ENCODE measurements around the gene TRIM54.
"Not testable (repeated sequence)": the region's sequence is repeated elsewhere in the genome, so short reads cannot be mapped to it uniquely, and the experiment has no call there.

The TRIM54 gene

DNA sequence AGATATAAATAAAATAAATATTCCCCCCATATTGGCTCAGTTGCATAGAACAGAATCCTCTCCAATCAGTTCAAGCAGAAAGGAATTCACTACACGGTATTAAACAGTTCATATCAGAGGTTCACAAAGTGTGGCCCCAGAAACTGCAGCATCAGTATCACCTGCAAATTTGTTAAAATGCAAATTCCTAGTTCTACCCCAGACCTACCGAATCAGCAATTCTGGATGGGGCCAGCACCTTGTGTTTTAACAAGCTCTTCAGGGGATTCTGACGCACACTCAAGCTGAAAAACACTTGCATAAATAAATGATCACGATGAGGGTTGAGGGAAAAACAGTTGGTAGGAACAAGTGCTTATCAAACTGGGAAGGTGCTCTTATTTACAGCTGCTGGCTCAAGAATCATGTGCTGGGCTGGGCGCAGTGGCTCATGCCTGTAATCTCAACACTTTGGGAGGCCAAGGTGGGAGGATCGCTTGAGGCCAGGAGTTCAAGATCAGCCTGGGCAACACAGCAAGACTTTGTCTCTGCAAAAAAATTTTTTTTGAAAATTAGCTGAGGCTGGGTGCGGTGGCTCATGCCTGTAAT lies 68.0 kb downstream of the TRIM54 start:
- no peak for TF ChIP-seq CTCF (IDR thresholded peaks at IDR 0.05; ENCODE audit: insufficient read depth, missing control alignments)
- DNase-seq (ENCODE audit: insufficient read length, low spot score) (no peak), FAIRE-seq (no peak)

- TF ChIP-seq CTCF (IDR thresholded peaks at IDR 0.05; ENCODE audit: insufficient read depth, missing control alignments): no peak
- DNase-seq (ENCODE audit: insufficient read length, low spot score) (no peak), FAIRE-seq (no peak)
Measured at GRCh38 chr2:27351802-27352598, 69.8 kb downstream of the TRIM54 start.

DNA sequence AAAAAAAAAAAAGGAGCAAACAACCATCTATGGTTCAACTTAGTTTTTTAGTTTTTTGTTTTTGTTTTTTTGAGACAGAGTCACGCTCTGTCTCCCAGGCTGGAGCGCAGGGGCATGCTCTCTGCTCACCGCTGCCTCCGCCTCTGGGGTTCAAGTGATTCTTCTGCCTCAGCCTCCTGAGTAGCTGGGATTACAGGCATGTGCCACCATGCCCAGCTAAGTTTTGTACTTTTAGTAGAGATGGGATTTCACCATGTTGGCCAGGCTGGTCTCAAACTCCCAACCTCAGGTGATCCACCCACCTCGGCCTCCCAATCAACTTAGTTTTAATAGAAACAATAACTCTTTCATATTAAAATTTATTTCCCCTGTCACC lies 71.1 kb downstream of the TRIM54 start:
- DNase-seq (ENCODE audit: insufficient read length, low spot score): not testable (repeated sequence)

GRCh38 chr2:27353762-27354596 lies 71.8 kb downstream of the TRIM54 start:
- TF ChIP-seq CTCF (IDR thresholded peaks at IDR 0.05; ENCODE audit: insufficient read depth, missing control alignments): no peak
- FAIRE-seq (no peak), DNase-seq (ENCODE audit: insufficient read length, low spot score) (no peak)

More for the DNA sequence above, 71.1 kb downstream of the TRIM54 start:
- FAIRE-seq: not testable (repeated sequence)

DNA sequence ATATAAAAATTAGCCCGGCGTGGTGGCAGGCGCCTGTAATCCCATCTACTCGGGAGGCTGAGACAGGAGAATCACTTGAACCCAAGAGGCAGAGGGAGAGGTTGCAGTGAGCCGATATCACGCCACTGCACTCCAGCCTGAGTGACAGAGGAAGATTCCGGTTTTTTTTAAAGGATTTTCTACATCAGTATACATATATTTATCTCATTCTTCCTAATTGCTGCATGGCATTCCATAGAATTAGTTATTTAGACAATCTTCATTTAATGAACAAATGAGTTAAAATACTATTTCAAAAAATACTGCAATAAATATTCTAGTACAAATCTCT lies 72.3 kb downstream of the TRIM54 start:
- FAIRE-seq (no peak), DNase-seq (ENCODE audit: insufficient read length, low spot score) (no peak)
- no peak for TF ChIP-seq CTCF (IDR thresholded peaks at IDR 0.05; ENCODE audit: insufficient read depth, missing control alignments)

- DNase-seq (ENCODE audit: insufficient read length, low spot score) (no peak), FAIRE-seq (no peak)
- no peak for TF ChIP-seq CTCF (IDR thresholded peaks at IDR 0.05; ENCODE audit: insufficient read depth, missing control alignments)
Measured at GRCh38 chr2:27356056-27356381, 73.8 kb downstream of the TRIM54 start.

DNA sequence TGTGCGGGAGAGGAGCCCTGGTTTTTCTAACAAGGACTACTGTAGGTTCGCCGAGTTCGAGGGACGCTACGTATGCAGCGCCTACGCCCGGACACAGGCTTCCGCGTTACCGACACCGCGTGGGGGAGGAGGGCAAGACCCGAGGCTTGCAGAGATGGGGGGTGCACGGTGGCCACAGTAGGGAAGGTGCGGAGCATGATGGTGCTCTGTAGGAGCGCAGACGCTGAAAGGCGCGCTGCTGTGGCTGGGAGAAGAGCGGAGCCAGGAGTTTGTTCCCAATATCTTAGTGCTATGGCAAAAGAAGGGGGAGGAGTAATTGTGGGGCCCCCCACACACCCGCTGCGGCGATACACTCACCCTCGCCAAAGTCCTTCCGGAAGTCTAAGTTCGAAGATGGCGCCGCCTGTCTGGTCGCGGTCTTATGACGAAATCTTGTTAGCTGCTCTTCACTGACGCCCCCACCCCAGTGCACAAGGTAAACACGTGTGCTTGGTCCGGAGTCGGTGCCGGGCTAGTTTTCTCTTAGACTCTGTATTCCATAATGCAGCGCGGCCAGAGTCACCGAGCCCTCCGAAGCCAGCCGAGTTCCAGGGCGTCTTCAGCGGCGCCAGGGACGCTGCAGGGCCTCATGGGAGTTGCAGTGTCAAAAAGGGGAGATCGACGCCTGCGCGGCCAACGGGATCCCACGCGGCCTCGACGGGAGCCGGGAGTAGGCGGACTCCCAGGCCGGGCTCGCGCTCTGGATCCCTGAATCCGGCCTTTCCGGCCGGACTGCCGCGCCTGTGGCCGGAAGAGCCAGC lies 74.4 kb downstream of the TRIM54 start, which contains the start of gene GTF3C2:
Gene GTF3C2, minus strand, starts transcription at position 383 of the 800 bp plus-strand sequence. CDS start 13,210 bp downstream, outside the sequence.
- no peak for TF ChIP-seq CTCF (IDR thresholded peaks at IDR 0.05; ENCODE audit: insufficient read depth, missing control alignments)
- FAIRE-seq (no peak), DNase-seq (ENCODE audit: insufficient read length, low spot score) (peak; percentile 70)

Data from D721Med (cell line).